Inflammatory macrophage treated with lipopolysaccharide for 1 hour (primary cell): ENCODE results near the gene R3HDM2.
"Not testable (repeated sequence)": the region's sequence is repeated elsewhere in the genome, so short reads cannot be mapped to it uniquely, and the experiment has no call there.

Experiments used
- DNase-seq, 2 donors: peaks; one replicate each; pipeline ENCODE4 v3.0.0-alpha.2; 2020 to 2022

The R3HDM2 gene

DNA sequence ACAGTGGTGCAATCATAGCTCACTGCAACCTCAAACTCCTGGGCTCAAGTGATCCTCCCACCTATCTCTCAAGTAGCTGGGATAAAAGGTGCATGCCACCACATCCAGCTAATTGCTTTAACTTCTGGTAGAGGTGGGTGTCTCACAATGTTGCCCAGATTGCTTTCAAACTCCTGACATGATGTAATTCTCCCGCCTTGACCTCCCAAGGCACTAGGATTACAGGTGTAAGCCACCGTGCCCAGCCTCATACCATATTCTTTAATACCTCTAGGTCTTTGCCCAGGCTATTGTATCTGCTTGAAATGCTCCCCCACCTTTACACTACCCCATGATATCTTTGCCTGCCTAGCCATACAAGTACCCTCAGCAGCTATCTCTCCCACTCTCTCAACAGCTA is 11.3 kb downstream of the R3HDM2 start:
- no peak for DNase-seq

DNA sequence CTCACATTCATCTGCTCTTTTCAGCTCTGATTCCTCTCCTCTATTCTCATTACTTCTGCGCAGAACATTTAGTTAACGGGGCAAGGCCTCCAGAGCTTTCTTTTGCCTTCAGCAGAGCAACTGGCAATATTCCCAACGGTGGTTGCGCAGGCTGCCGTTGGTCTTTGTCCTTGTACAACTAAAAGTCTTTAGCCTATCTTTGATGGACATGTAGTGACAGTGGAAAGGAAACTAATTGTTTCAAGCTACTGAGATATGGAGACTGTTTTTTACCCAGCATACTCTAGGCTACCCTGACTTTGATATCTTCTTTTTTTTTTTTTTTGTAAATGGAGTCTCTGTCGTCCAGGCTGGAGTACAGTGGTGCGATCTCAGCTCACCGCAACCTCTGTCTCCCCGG is 12.6 kb downstream of the R3HDM2 start:
- no peak for DNase-seq

DNA sequence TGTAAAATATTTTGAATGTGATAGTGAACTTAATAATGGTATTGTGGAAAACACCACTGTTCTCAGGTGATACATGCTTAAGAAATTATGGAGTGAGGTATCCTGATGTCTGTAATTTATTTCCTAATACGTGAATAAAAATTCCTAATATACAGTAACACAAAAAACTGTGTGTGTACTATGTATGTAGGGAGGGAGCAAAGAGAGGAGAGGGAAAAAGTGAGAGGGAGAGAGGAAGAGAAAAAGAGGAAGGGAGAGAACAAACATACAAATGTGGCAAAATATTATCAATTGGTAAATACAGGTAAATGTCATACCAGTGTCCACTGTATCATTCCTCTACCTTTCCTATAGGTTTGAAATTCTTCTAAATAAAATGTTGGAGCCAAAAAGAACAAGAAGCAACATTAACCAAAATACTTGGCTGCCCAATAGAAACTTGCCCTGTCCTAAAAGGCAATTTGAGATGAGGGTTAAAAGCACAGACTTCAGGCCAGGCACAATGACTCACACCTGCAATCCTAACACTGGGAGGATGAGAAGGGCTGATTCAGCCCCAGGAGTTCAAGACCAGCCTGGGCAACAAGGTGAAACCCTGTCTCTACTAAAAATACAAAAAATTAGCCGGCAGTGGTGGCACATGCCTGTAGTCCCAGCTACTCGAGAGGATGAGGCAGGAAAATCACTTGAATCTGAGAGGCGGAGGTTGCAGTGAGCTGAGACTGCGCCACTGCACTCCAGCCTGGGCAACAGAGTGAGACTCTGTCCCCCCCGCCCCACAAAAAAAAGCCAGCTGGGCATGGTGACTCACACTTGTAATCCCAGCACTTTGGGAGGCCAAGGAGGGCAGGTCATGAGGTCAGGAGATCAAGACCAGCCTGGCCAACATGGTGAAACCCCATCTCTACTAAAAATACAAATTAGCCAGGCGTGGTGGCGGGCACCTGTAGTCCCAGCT is 14.5 kb downstream of the R3HDM2 start:
- DNase-seq = no peak

DNA sequence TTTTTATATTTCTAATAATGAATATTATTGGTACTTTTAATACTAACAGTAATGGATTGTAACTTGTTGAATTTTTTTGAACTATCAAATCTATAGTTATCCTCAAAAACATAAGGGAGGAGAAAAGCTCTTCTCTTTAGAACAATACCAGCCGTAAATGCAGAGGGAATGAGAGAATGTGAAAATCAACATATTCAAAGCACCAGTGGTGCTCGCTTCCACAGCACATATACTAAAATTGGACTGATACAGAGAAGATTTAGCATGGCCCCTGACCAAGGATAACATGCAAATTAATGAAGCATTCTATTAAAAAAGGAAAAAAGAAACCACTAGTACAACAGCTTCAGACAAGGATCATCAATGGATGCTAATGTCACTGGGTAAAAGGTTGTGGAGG is 15.8 kb downstream of the R3HDM2 start:
- DNase-seq = no peak

DNA sequence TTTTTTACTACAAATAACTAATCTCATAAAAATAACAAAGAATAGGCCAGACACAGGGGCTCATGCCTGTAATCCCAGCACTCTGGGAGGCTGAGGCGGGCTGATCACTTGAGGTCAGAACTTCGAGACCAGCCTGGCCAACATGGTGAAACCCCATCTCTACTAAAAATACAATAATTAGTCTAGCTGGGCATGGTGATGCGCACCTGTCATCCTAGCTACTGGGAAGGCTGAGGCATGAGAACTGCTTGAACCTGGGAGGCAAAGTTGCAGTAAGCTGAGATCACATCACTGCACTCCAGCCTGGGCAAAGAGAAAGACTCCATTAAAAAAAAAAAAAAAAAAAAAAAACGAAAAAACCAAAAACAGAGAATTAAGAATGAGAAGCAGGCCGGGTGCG is 16.7 kb downstream of the R3HDM2 start:
- DNase-seq = not testable (repeated sequence)

DNA sequence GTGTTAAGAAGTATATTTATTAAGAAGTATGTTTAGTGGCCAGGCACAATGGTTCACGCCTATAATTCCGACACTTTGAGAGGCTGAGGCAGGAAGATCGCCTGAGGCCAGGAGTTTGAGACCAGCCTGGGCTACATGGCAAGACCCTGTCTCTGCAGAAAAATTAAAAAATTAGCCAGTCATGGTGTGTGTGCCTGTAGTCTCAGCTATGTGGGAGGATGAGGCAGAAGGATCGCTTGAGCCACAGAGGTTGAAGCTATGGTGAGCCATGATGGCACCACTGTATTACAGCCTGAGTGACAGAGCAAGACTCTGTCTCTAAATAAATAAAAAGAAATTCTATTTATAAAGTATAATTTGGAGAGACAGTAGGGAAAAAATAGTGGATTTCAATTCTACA is 20.3 kb downstream of the R3HDM2 start:
- DNase-seq = no peak

DNA sequence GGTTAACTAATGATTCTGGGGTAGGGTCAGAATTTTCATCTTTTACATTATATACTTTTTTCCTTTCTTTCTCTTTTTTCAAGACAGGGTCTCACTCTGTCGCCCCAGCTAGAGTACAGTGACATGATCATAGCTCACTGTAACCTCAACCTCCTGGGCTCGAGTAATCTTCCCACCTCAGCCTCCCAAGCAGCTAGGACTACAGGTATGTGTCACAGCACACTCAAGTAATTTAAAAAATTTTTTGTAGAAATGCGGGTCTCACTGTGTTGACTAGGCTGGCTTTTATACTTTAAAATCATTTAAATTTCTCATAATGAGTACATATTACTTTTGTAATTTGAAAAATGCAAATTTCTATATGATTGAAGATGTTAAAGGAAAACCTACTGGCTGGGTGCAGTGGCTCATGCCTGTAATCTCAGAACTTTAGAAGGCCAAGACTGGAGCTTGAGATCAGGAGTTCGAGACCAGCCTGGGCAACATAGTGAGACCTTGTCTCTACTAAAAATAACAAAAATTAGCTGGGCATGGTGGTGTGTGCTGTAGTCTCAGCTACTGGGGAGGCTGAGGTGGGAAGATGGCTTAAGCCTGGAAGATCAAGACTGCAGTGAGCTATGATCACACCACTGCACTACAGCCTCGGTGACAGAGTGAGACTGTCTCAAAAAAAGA is 25.7 kb downstream of the R3HDM2 start:
- DNase-seq = no peak

DNA sequence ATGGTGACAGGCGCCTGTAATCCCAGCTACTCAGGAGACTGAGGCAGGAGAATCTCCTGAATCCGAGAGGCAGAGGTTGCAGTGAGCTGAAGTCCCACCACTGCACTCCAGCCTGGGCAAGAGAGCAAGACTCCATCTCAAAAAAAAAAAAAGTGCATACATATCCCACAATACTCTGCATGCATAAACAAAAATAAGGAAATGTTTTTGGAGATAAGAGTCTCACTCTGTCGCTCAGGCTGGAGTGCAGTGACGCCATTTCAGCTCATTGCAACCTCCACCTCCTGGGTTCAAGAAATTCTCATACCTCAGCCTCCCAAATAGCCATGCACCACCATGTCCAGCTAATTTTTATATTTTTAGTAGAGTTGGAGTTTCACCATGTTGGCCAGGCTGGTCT is 28.7 kb downstream of the R3HDM2 start:
- not testable (repeated sequence) for DNase-seq

DNA sequence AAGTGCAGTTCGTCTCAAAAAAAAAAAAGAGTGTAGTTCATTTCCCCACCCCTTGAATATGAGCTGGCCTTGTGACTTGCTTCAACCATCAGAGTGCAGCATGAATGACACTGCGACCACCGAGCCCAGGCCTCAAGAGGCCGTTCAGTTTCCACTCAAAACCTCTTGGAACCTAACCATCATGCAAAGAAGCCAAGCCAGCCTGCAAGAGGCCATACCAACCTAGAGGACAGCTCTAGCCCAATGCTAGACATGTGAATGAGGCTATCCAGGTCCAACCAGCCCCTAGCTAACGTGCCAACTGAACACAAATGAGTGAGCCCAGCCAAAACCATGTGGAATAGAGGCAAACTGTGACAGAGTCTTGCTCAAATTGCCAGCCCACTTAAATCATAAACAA is 29.7 kb downstream of the R3HDM2 start:
- no peak for DNase-seq

DNA sequence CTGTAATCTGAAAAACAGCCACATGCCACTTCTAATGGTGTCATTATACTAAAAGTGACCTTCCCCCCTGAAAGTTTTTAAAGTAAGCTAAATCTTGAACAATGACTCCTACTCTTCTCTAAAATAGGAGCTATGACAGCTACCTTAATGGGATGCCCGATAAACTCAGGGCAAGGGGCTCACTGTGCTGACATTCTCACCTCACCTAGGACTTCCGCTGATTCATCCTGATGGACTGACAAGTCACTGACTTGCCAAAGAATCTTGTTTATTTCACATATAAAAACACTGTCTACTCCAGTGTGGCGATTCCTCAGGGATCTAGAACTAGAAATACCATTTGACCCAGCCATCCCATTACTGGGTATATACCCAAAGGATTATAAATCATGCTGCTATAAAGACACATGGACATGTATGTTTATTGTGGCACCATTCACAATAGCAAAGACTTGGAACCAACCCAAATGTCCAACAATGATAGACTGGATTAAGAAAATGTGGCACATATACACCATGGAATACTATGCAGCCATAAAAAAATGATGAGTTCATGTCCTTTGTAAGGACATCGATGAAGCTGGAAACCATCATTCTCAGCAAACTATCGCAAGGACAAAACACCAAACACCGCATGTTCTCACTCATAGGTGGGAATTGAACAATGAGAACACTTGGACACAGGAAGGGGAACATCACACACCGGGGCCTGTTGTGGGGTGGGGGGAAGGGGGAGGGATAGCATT is 31.0 kb downstream of the R3HDM2 start:
- DNase-seq = not testable (repeated sequence)

DNA sequence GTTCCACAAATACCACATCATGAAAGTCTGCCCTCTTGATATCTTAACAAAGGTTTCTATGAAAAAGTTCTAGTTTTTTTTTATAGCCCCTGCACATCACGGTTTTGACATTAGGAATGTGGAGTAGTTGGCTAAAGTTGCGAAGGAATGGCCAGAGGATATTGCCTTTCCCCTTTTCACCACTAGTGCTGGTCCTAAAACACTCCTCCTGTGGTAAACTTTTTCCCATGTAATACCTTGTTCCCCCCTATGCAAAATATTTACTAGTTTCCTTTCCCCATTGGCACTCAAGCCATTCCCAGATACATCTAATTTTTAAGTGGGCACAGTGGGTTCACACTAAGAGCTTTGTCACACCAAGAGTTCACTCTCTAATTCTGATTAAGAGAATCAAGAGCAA is 33.4 kb downstream of the R3HDM2 start:
- no peak for DNase-seq

DNA sequence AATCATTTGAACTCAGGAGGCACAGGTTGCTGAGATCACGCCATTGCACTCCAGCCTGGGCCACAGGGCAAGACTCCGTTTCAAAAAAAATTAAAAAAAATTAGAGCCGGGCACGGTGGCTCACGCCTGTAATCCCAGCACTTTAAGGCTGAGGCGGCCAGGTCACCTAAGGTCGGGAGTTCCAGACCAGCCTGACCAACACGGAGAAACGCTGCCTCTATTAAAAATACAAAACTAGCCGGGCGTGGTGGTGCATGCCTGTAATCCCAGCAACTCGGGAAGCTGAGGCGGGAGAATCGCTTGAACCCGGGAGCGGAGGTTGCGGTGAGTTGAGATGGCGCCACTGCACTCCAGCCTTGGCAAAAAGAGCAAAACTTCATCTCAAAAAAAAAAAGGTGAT is 35.7 kb downstream of the R3HDM2 start:
- no peak for DNase-seq

DNA sequence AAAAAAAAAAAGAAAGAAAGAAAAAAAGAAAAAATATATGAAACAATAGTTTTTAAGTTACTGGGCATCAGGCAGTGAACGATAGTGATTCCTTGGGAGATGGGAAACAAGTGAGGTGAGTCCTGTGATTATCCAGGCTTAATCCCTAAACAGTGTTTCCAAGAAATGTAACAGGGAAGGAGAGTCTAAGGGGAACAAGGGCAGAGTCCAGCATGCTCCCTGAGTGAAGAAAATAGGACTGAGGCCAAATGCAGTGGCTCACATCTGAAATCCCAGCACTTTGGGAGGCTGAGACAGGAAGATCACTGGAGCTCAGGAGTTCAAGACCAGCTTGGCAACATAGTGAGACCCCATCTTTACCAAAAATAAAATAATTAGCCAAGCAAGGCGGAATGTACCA is 40.7 kb downstream of the R3HDM2 start:
- DNase-seq = no peak

DNA sequence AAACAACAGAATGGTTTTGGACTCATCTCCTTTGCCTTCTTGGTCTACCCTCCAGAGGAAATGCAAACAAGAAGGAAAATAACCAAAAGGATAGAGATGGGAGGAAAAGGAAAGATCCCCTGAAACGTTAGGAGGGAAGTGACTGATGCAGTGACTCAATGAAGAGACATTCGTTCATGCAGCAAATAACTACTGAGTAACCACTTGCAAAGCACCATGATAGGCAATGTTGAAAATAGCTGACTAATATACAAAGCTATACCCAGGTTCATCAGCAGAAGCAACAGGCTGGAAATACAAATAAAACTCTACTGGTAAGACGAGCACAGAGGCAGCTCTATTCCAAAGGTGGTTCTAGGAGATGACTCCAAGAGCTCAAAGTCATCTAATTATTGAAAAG is 41.8 kb downstream of the R3HDM2 start:
- no peak for DNase-seq

DNA sequence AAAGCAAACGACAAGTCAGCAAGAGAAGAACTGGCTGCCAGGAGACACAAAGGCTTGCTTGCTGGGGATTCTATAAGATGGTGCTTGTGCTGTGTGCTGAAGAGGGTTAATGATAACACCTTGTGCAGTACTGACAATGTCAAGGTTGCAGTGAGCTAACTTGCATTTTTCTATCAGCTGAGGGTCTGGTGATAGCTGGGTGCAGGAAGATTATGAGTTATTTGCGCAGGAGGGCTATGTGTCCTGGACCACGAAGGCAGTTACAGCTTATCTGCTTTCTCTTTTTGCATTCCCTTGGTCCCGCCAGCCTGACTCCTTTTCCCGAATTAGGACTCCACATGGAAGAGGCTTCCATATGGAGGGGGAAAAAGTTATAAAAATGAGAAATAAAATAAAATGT is 42.4 kb downstream of the R3HDM2 start:
- DNase-seq = no peak

DNA sequence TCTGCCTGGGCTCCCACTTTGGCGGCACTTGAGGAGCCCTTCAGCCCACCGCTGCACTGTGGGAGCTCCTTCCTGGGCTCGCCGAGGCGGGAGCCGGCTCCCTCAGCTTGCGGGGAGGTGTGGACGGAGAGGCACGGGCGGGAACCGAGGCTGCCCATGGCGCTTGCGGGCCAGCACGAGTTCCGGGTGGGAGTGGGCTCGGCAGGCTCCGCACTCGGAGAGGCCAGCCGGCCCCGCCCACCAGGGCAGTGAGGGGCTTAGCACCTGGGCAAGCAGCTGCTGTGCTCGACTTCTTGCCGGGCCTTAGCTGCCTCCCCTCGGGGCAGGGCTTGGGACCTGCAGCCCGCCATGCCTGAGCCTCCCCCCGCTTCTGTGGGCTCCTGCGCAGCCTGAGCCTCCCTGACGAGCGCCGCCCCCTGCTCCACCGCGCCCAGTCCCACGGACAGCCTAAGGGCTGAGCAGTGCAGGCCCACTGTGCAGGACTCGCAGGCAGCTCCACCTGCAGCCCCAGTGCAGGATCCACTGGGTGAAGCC is 44.6 kb downstream of the R3HDM2 start:
- no peak for DNase-seq

DNA sequence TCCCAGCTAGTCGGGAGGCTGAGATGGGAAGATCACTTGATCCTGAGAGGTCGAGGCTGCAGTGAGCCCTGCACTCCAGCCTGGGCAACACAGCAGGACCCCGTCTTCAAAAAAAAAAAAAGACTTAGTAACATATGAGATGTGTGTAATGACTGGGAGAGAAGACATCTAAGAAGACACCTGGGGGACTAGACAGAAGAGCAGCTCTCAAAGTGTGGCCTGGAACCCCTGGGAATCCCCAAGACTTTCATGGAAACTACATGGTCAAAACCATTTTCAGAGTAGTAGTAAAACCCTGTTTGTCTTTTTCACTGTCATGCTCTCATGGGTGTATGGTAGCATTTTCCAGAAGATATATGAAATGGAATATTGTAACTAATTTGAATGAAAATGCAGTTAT is 45.3 kb downstream of the R3HDM2 start:
- DNase-seq = no peak

DNA sequence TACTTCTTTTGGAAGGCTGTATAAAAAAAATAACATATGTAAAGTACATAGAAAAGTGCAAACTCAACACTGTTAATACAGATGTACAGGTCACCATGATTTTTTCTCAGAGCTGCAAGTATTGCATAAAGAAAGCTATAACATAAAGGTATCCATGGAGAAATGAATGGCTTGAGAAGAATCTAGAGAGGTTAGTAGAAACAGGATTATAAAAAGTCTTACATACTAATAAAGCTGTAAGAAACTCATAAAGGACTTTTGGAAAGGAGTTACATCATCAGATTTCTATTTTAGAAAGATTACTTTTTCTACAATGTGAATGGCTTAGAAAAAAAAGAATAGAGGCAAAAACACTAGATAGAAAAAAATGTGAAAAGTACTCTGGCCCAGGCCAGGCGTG is 46.4 kb downstream of the R3HDM2 start:
- DNase-seq = no peak

DNA sequence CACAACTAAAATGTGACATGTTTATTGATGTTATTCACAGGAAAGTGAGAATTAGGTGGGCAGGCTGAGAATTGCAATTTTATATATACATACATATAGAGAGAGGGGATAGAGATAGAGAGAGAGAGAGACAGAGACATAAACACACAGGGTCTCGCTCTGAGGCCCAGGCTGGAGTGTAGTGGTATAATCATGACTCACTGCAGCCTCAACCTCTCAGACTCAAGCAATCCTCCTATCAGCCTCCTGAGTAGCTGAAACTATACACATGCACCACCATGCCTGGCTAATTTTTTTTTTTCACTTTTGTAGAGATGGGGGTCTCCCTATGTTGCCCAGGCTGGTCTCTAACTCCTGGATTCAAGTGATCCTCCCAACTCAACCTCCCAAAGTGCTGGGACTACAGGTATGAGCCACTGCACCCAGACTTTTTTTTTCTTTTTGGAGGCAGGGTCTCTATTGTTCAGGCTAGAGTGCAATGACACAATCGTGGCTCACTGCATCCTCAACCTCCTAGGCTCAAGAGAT is 49.1 kb downstream of the R3HDM2 start:
- DNase-seq = no peak

DNA sequence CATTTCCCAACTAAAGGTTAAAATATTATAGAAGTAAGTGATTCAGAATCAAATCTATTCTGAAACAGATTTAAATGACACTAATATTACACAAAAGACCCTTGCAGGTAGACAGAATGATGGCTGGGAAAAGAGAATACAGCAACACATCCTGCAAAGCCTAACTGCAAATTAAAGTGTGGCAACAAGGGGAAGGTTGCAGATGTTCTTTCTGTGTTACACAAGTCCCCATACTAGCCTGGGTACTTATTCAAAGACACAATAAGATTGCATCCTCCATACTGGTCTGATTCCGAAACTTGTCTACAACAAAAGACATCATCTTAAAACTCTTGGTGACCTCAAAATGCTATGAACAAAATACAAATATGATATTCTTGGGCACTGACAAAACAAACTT is 50.5 kb downstream of the R3HDM2 start:
- DNase-seq = no peak

DNA sequence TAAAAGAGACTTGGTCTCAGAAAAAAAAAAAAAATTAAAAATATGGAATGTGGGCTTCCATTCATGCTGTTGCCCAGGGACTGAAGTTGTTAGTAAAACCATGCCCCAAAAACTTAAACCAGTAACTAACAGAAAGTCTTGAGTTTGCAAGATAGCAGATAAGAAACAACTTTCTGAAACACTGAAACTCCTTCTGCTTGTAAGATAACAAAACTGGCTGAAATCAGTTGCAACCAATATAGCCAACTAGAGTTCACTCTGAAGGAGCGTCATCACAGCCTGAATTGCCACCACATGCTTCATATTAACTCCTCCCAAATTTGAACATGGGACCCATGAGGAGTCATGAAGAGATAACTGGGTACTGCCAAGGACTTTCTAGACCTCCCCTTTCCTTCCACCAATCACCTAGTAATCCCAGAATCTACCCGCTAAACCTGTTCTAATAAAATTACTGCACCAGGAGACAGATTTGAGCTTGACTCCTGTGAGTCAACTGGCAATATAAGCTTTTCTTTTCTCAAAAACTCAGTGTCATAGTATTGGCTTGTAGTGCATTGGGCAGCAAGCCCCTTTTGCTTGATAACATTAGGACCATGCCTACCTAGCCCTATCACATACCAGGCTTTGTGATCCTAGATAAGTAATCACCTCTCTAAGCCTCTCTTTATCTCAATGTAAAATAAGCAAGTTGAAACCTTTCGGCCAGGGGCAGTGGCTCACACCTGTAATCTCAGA is 53.6 kb downstream of the R3HDM2 start:
- no peak for DNase-seq

DNA sequence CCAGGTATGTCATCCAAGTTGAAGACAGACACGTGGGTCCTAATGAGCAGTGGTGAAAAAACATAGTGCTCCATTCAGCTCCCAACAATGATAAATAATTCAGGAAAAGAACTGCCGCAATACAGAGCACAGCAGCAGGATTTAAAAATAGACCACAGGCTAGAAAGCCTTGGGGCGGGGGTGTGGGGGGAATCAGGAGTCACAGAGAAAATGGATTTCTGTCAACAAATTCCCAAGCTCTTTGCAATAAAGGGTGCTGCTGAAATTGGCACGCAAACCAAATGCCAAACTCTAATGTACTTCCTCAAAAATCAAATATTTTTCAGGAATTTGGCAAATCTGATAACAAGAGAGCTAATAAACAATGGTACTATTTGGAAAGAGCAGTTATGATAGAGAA is 58.6 kb downstream of the R3HDM2 start:
- DNase-seq = no peak
